HepG2 (cell line): ENCODE data around the gene SYNE1. TPM values are rescaled to one million over a fixed set of nuclear protein-coding genes. Genes with fewer than 3 reads are reported as not detected.

ENCODE experiments used
- ATAC-seq: fragments of 200-7000 bp; cut with Tn5 transposase; 3 replicates; pipeline ENCODE4 v1.9.1; 2020; ENCODE audit warnings: mild to moderate bottlenecking, moderate library complexity
- BruUV-seq: library from RNA; stranded (reverse); fragments of 400-500 nt; replicated peaks from 2 replicates; lab custom pipeline; 2021; lab: Mats Ljungman, UMichigan
- CTCF ChIA-PET: fragments of 300-600 bp; formaldehyde crosslinking; extraction: SDS; loops from one replicate; lab custom pipeline; 2021; ENCODE audit warnings: low total read pairs, inconsistent platforms, low intra/inter-chr PET ratio; lab: Yijun Ruan, JAX
- POLR2A ChIA-PET: fragments of 350-600 bp; sonication (Branson Sonifier 250); formaldehyde crosslinking; loops from one replicate; lab custom pipeline; 2020; ENCODE audit warnings: antibody characterized with exemption, inconsistent platforms; lab: Yijun Ruan, JAX
- DNase-seq: peaks from one replicate; pipeline ENCODE4 v3.0.0-alpha.2; 2015; ENCODE audit warnings: low spot score
- FAIRE-seq: peaks from 3 replicates; lab custom pipeline; 2011; peaks lifted over from hg19 to GRCh38; lab: Jason Lieb, UNC
- H2AFZ ChIP-seq: one replicate; pipeline ENCODE4 v1.6.1; 2011; ENCODE audit warnings: low read length, inconsistent platforms
- H3K27ac ChIP-seq: fragments of 300-600 bp; 3 replicates; pipeline ENCODE4 v1.8.0; 2011; ENCODE audit warnings: mixed run types, mild to moderate bottlenecking, mixed read lengths, low read length, inconsistent platforms; ENCODE audit not compliant: insufficient read depth; ENCODE audit errors: extremely low read length
- H3K27me3 ChIP-seq, 2 experiments: fragments of 200-600 bp in 1 of 2; 2 replicates in 1 of 2; 3 replicates in 1 of 2; pipeline versions ENCODE4 v1.6.0 to v1.8.0; 2011; ENCODE audit warnings: low read length in 2 of 2, mild to moderate bottlenecking in 2 of 2, moderate library complexity in 2 of 2, inconsistent platforms in 1 of 2; ENCODE audit not compliant: insufficient read depth in 2 of 2, control insufficient read depth in 1 of 2
- H3K36me3 ChIP-seq, 2 experiments: fragments of 200-600 bp in 1 of 2; replicated peaks in 1 of 2; 2 replicates in 1 of 2; 3 replicates in 1 of 2; pipeline versions ENCODE4 v1.5.1 to v1.8.0; 2011; ENCODE audit warnings: low read length in 2 of 2, inconsistent platforms in 1 of 2; ENCODE audit not compliant: insufficient read depth in 2 of 2, control insufficient read depth in 1 of 2
- H3K4me1 ChIP-seq: 2 replicates; pipeline ENCODE4 v1.5.1; 2012; ENCODE audit warnings: low read length, inconsistent platforms; ENCODE audit not compliant: insufficient read depth
- H3K4me2 ChIP-seq: 2 replicates; pipeline ENCODE4 v1.6.0; 2011; ENCODE audit warnings: low read depth, low read length, inconsistent platforms
- H3K4me3 ChIP-seq, 3 experiments: fragments of 200-600 bp in 1 of 3; sonication (generic), shearing (Covaris generic) in 1 of 3; replicated peaks in 1 of 3; 2 replicates each; pipeline ENCODE4 v1.5.1; 2011 to 2016; ENCODE audit warnings: low read length in 3 of 3, inconsistent platforms in 2 of 3, low read depth in 2 of 3, mild to moderate bottlenecking in 2 of 3, control low read depth in 1 of 3, mixed read lengths in 1 of 3; ENCODE audit not compliant: insufficient read depth in 1 of 3
- H3K79me2 ChIP-seq: one replicate; pipeline ENCODE4 v1.6.1; 2011; ENCODE audit warnings: low read length, inconsistent platforms; ENCODE audit not compliant: insufficient read depth
- H3K9ac ChIP-seq: 2 replicates; pipeline ENCODE4 v1.6.0; 2011; ENCODE audit warnings: mild to moderate bottlenecking, low read depth, low read length, inconsistent platforms; ENCODE audit not compliant: insufficient read depth
- H3K9me3 ChIP-seq: 2 replicates; pipeline ENCODE4 v1.5.1; 2012; ENCODE audit warnings: mild to moderate bottlenecking, low read length
- H4K20me1 ChIP-seq: 2 replicates; pipeline ENCODE4 v1.6.0; 2011; ENCODE audit warnings: inconsistent platforms, mild to moderate bottlenecking, low read length, moderate library complexity; ENCODE audit not compliant: insufficient read depth
- BHLHE40 ChIP-seq: IDR thresholded peaks from 2 replicates; pipeline ENCODE4 v1.6.1; 2011; ENCODE audit warnings: low read length, improper control_type of control experiment
- CREM ChIP-seq, 2 experiments: sonication (generic) in 1 of 2; formaldehyde crosslinking in 1 of 2; IDR thresholded peaks; 2 replicates each; pipeline versions ENCODE4 v1.4.0 to v1.6.1; 2016 to 2020; ENCODE audit warnings: antibody characterized with exemption in 1 of 2, mild to moderate bottlenecking in 1 of 2, missing genetic modification reagents in 1 of 2
- FOXK2 ChIP-seq: fragments of 450-650 bp; IDR thresholded peaks from 2 replicates; pipeline ENCODE4 v1.6.1; 2016
- GATA4 ChIP-seq: sonication (generic); IDR thresholded peaks from 2 replicates; pipeline ENCODE4 v1.6.1; 2016; ENCODE audit warnings: antibody characterized with exemption, low read depth, borderline replicate concordance
- KDM2A ChIP-seq: sonication (generic); formaldehyde crosslinking; IDR thresholded peaks from 2 replicates; pipeline ENCODE4 v1.4.0; 2020; ENCODE audit warnings: low read depth, missing genetic modification reagents, borderline replicate concordance
- NFAT5 ChIP-seq: sonication (generic); formaldehyde crosslinking; IDR thresholded peaks from 2 replicates; pipeline ENCODE4 v1.4.0; 2020; ENCODE audit warnings: missing genetic modification reagents
- PHB2 ChIP-seq: fragments of 450-650 bp; IDR thresholded peaks from 2 replicates; pipeline ENCODE4 v1.6.1; 2018; ENCODE audit not compliant: partially characterized antibody
- SIN3A ChIP-seq: IDR thresholded peaks from 2 replicates; pipeline ENCODE4 v1.6.1; 2011; ENCODE audit warnings: low read depth, mild to moderate bottlenecking, control low read depth, low read length, borderline replicate concordance
- SIX1 ChIP-seq: sonication (generic); formaldehyde crosslinking; IDR thresholded peaks from 2 replicates; pipeline ENCODE4 v1.4.0; 2020; ENCODE audit warnings: missing genetic modification reagents, borderline replicate concordance
- SRY ChIP-seq: sonication (generic); formaldehyde crosslinking; IDR thresholded peaks from 2 replicates; pipeline ENCODE4 v1.8.0; 2022; ENCODE audit warnings: mild to moderate bottlenecking, missing genetic modification reagents
- ZNF296 ChIP-seq: sonication (generic); formaldehyde crosslinking; conservative IDR thresholded peaks from 2 replicates; pipeline ENCODE4 v1.5.0; 2020; ENCODE audit warnings: mild to moderate bottlenecking, missing genetic modification reagents
- ZNF414 ChIP-seq: sonication (generic); formaldehyde crosslinking; IDR thresholded peaks from 2 replicates; pipeline ENCODE4 v1.5.0; 2020; ENCODE audit warnings: missing genetic modification reagents
- ZNF574 ChIP-seq: sonication (generic); formaldehyde crosslinking; IDR thresholded peaks from 2 replicates; pipeline ENCODE4 v1.4.0; 2020; ENCODE audit warnings: missing genetic modification reagents
- ZNF678 ChIP-seq: sonication (generic); formaldehyde crosslinking; IDR thresholded peaks from 2 replicates; pipeline ENCODE4 v1.4.0; 2020; ENCODE audit warnings: mild to moderate bottlenecking, missing genetic modification reagents
- ZSCAN22 ChIP-seq: sonication (generic); formaldehyde crosslinking; IDR thresholded peaks from 2 replicates; pipeline ENCODE4 v1.4.0; 2020; ENCODE audit warnings: mild to moderate bottlenecking, missing genetic modification reagents
- WGBS: methylation state at CpG from one replicate; pipeline ENCODE4 v1.1.6; 2017; ENCODE audit warnings: low lambda C conversion rate; 5-methylcytosine and 5-hydroxymethylcytosine counted together
- in situ Hi-C: cut with HindIII; loops from 2 replicates; pipeline ENCODE4 v1.10.0; 2017; ENCODE audit warnings: low pct_unique_long_range_greater_than_20kb; ENCODE audit not compliant: extremely low pct_ligation_motif_present
- intact Hi-C: fragments of 100-400 bp; cut with micrococcal nuclease; formaldehyde crosslinking; loops from one replicate; pipeline ENCODE4 v1.10.0; 2022; ENCODE audit not compliant: unreplicated experiment
- polyA plus RNA-seq, 8 experiments: library from polyadenylated mRNA; depleted of rRNA in 3 of 8; stranded (reverse) in 7 of 8; unstranded in 1 of 8; fragments of >200 nt; fragmentation: Illumina TruSeq in 4 of 8; extraction: Trizol in 4 of 8; gene quantifications; 2 replicates each; pipeline versions ENCODE4 v1.2.1 to v1.2.3, GENCODE V29; 2011 to 2016; ENCODE audit warnings: low read depth in 4 of 8, missing spikeins in 1 of 8, mixed read lengths in 1 of 8; ENCODE audit not compliant: insufficient read depth in 1 of 8
- total RNA-seq, 5 experiments: library from RNA; depleted of rRNA; stranded (reverse); fragments of >200 nt; fragmentation: Illumina TruSeq; extraction: Trizol; gene quantifications; 2 replicates each; pipeline ENCODE4 v1.2.3, GENCODE V29; 2016; ENCODE audit warnings: low read depth in 1 of 5

Gene SYNE1
- total and polyA plus RNA-seq, 2 of the 13 experiments (the other 11 are each of a cell fraction or from before 2014, with no cell fraction given) = 5.5 to 15.9 TPM

- TF ChIP-seq ZNF574 (CRISPR knock-in tag) (no peak), ZSCAN22 (no peak)
- TF ChIP-seq, all 625 proteins: peak for 0
Observed at GRCh38 chr6:152089992-152090391, 547.2 kb downstream of the SYNE1 start (continued).

- no peak overlapping the region for H2AFZ ChIP-seq
- CTCF ChIA-PET = no interaction called here
- BruUV-seq = no TSS peak
- no peak overlapping the region for H3K4me2 ChIP-seq
- no peaks in the 10 kb centered on the region for H3K4me1 ChIP-seq
- in situ Hi-C loops = no loop called here
- no peaks in the 10 kb centered on the region for H3K79me2 ChIP-seq
- H3K27me3 ChIP-seq = peaks cover 0 to 6% of the 10 kb centered on the region in 2 experiments; a peak in 3 of 5 replicates
- H4K20me1 ChIP-seq = no peaks in the 10 kb centered on the region
- POLR2A ChIA-PET = no interaction called here
- H3K27ac ChIP-seq = no peak overlapping the region
- no peak overlapping the region for H3K4me3 ChIP-seq
- H3K36me3 ChIP-seq = no peaks in the 10 kb centered on the region
- no peak overlapping the region for H3K9ac ChIP-seq
- 3% methylated on average over 1 of the region's 1 CpG for WGBS
- intact Hi-C loops = loop anchor here (10.0 kb wide), 1 partner anchor 323 kb away; no protein-coding TSS in a partner anchor
- FAIRE-seq (no peak), ATAC-seq (no peak), DNase-seq (no peak)
- H3K9me3 ChIP-seq = no peaks in the 10 kb centered on the region
- TF ChIP-seq SRY (CRISPR knock-in tag) (no peak), SIX1 (CRISPR knock-in tag) (no peak), ZNF678 (no peak), ZNF414 (CRISPR knock-in tag) (no peak), BHLHE40 (no peak), ZNF296 (CRISPR knock-in tag) (no peak), NFAT5 (CRISPR knock-in tag) (no peak), PHB2 (no peak), CREM (IDR thresholded peaks at IDR 0.05) (no peak), CREM (CRISPR knock-in tag; IDR thresholded peaks at IDR 0.05) (no peak), KDM2A (CRISPR knock-in tag) (no peak), SIN3A (no peak), FOXK2 (no peak), GATA4 (no peak)
Observed at GRCh38 chr6:152087701-152088100, 549.5 kb downstream of the SYNE1 start.
